ENCODE measurements around the gene CPEB1.

Gene CPEB1

GRCh38 chr15:82580713-82581112, 66.5 kb downstream of the CPEB1 start:
- no peak for DNase-seq

- no peak for DNase-seq
Measured at GRCh38 chr15:82575335-82575734, 71.8 kb downstream of the CPEB1 start.

DNA sequence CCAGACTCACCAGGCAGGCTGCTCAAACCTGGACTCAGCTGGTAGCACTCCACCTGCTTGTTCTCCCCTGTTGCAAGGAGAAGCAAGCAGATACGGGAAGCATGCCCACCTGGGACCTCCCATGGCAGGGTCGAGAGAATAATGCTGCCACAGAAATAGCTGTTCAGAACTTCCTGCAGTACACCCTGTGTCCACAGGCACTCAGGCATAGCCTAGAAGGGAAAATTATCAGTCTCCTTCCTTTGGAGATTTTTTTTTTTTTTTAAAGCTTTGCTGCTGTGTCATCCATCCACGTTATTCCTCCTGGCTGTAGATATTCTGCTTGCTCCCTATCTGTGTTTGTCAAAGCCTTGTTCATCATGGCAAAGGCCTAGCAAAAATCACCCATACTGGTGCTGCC, 74.2 kb downstream of the CPEB1 start:
- DNase-seq: no peak

- DNase-seq: no peak
Measured at GRCh38 chr15:82572311-82572710, 74.9 kb downstream of the CPEB1 start.

- DNase-seq: no peak
Measured at GRCh38 chr15:82571722-82572222, 75.4 kb downstream of the CPEB1 start.

GRCh38 chr15:82570721-82571508, 76.2 kb downstream of the CPEB1 start:
- no peak for DNase-seq

DNA sequence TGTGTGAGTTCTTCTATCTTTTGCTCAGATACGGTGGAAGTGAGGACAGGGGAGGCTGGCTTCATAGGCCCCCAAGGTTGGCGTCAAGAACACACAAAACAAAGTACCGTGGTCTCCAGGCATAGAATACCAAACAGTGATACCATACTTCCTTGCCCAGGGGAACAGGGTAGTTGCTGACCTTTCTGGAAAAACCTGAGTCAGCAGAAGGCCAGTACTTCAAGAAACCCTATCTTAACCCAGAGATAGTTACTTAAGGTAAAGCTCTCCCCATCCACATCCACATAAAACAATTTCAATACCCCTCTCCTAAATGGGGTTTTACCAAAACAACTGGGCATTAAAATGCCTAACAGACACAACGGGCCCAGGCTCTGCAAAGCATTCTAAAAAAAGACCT, 77.3 kb downstream of the CPEB1 start:
- DNase-seq: no peak

GRCh38 chr15:82568986-82569385, 78.2 kb downstream of the CPEB1 start:
- no peak for DNase-seq

DNA sequence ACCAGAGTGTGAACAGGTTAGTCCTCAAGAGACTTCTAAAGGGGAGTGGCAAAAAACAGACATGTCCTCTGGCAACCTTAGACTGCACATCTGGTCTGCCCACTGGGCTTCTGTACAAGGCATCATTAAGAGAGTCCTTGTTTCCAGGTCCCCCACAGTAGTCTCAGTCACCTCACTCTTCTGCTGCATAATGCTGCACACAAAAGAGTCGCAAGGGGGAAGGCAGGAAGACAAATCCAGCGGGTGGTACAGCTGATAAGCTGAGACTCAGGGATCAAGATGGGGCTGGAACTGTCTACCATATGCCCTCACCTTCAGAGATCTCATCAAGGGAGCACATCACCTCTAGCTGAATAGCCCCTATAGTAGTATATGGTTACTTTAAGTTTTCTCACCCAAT, 79.5 kb downstream of the CPEB1 start:
- no peak for DNase-seq

- no peak for DNase-seq
Measured at GRCh38 chr15:82566690-82567089, 80.5 kb downstream of the CPEB1 start.

DNA sequence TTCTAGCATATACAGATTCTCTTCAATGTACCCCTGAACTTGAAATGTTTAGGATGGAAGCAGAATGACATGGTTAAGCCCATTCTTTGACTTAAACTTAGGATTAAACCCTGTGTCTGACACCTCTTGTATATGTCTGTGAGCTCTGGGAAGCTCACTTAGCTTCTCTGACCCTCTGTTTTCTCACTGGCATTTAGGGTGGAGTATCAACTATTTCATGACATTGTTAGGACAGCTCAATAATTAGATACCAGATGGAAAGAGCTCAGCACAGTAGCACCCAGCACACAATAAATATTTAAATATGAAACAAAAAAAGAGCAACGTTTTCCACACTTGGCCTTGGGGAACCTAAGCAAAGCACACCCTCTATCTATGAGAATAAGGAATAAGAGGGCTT, 88.7 kb downstream of the CPEB1 start:
- DNase-seq: no peak

- no peak for DNase-seq
Measured at GRCh38 chr15:82556315-82557035, 90.7 kb downstream of the CPEB1 start.

DNA sequence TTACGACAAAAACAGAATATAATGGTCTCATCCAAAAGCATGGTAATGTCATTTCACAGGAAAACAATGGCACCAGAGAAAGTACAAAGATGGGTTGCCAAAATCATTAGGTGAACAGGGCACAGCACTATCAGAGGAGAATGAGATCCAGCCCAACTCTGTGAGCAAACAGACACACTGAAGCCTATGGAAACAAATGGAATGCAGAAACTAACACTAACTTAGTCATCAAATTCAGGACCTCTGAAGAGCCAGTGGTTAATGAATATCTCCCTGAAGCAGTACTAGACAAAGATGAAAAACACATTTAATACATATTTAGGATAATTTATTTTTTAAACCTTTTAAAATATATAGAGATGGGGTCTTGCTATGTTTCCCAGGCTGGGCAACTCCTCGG, 92.3 kb downstream of the CPEB1 start:
- no peak for DNase-seq

DNA sequence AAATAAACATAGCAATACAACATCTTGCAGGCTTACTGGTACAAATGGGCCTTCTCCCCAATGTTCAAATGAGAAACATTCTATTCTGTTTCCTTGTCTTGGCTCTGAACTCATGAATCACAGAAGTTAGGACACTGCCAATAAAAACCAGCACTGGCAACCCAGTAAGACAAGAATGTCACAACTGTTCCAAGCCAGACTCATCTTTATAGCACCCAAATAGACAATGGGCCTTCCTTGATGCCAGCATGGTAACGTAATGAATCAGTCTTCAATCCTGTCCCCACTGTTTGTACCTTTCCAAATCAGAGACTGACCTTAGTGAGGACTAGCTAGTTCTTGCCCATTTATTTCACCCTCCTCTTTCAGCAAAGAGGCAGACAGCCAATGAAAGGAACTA, 92.8 kb downstream of the CPEB1 start:
- no peak for DNase-seq

DNA sequence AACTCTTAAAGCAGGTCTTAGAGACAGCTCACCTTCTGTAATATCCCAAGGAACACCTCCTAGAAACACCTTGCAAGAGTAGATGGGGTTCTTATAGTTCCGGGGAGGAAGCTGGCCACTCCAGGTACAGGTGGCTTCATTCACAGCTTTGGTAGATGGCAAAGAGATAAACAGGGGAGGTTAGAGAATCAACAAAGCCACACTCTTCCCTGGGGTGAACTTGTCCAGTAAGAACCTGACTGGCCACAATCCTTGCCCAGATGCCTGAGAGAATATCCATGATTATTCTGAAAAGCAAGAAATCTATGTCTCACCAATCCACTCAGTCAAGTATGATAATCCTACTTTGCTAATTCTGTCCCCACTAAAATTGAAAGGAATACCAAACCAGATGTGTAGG, 93.3 kb downstream of the CPEB1 start:
- DNase-seq: no peak

- no peak for DNase-seq
Measured at GRCh38 chr15:82552861-82553260, 94.3 kb downstream of the CPEB1 start.

GRCh38 chr15:82551646-82552247, 95.4 kb downstream of the CPEB1 start:
- no peak for DNase-seq

GRCh38 chr15:82549199-82549665, 97.9 kb downstream of the CPEB1 start:
- no peak for DNase-seq

GRCh38 chr15:82548700-82549099, 98.5 kb downstream of the CPEB1 start:
- DNase-seq: no peak

DNA sequence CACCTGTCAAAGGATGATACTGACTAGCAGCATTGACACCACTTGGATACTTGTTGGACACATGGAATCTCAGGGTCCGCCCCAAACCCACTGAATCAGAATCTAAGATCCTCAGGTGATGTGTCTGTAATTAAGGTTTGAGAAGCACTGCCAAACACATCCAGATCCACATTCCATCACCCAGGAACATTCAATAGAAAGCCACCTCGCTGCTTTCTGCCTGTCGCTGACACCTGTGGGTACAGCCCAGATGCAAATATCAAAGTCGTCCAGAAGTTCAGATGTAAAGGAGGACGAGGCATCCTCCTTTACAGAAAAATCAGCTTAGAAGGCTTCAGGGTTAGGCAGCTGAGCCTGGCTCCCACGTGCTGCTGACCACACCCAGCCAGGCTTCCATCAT, 101.7 kb downstream of the CPEB1 start:
- DNase-seq: no peak

GRCh38 chr15:82545002-82545401, 102.2 kb downstream of the CPEB1 start:
- DNase-seq: no peak

DNA sequence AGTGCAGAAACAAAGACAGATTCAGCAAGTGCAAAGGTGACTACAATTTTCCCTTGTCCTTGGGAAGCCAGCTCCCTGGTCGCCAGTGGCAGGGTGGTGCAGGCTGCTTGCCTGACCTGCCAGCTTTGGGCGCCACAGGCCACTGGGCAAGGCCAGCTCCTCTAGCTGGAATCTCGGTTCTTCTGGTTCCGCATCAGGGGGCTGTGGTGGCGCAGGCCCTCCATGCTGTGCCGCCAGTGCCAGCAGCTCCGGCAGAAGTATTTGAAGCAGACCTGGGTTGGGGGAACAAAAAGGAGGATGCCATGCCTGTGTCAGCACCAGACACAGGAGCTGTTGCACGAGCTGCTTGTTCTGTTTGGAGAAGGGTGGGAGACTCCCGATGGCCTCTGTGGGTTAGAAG, 102.7 kb downstream of the CPEB1 start:
- DNase-seq: no peak

- no peak for DNase-seq
Measured at GRCh38 chr15:82543160-82543559, 104.0 kb downstream of the CPEB1 start.

DNA sequence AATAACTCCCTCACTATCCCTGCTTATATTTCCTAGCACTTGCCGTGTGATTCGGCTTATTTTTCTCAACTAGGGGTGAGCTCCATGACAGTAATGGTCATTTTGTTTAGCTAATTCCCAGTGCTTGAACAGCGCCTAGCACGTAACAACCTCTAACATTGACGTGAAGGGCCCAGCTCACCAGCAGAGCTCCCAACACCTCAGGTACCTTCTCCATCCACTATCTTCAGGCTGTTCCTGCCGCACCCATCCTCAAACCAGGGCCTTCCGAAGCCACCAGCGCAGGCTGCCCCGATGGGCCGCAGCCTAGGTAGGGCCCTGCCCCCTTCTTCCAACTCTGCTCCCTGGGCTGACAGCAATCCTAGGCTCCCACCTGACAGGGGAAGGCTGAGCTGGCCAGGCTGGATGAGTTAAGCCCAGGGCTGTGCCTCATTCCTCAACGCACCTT, 106.2 kb downstream of the CPEB1 start:
- DNase-seq: no peak

All from activated gamma-delta T cell treated with Interleukin-2 at 50 U/mL for 16 hours (primary cell).